GM23338 (cell line): ENCODE measurements around the gene FECH. TPM values are rescaled to one million over a fixed set of nuclear protein-coding genes. Genes with fewer than 3 reads are reported as not detected.
"Not testable (repeated sequence)": the region's sequence is repeated elsewhere in the genome, so short reads cannot be mapped to it uniquely, and the experiment has no call there.

ENCODE experiments used
- ATAC-seq: fragments of 200-7000 bp; cut with Tn5 transposase; 3 replicates; pipeline ENCODE4 v1.9.1; 2020
- DNase-seq: peaks from one replicate; pipeline ENCODE4 v3.0.0-alpha.2; 2015; ENCODE audit warnings: low spot score
- H2AFZ ChIP-seq: fragments of 200-600 bp; sonication (generic); 2 replicates; pipeline ENCODE4 v1.8.0; 2016; ENCODE audit warnings: antibody characterized with exemption, mild to moderate bottlenecking, moderate library complexity
- H3F3A ChIP-seq: fragments of 200-600 bp; sonication (generic); replicated peaks from 2 replicates; pipeline ENCODE4 v1.8.0; 2017; ENCODE audit warnings: antibody characterized with exemption, mixed run types, low read depth
- H3K27ac ChIP-seq: fragments of 200-600 bp; sonication (generic); 2 replicates; pipeline ENCODE4 v1.6.1; 2016; ENCODE audit warnings: low read depth
- H3K27me3 ChIP-seq: fragments of 200-600 bp; sonication (generic); 2 replicates; pipeline ENCODE4 v1.8.0; 2016; ENCODE audit warnings: mild to moderate bottlenecking, mixed run types, moderate library complexity; ENCODE audit not compliant: insufficient read depth
- H3K36me3 ChIP-seq: fragments of 200-600 bp; sonication (generic); 2 replicates; pipeline ENCODE4 v1.8.0; 2016; ENCODE audit warnings: mild to moderate bottlenecking; ENCODE audit not compliant: insufficient read depth
- H3K4me1 ChIP-seq: fragments of 200-600 bp; sonication (generic); 2 replicates; pipeline ENCODE4 v1.8.0; 2016; ENCODE audit warnings: mild to moderate bottlenecking, moderate library complexity; ENCODE audit not compliant: insufficient read depth
- H3K4me2 ChIP-seq: fragments of 200-600 bp; sonication (generic); 2 replicates; pipeline ENCODE4 v1.7.1; 2017; ENCODE audit warnings: mixed run types
- H3K4me3 ChIP-seq: fragments of 200-600 bp; sonication (generic); 2 replicates; pipeline ENCODE4 v1.6.1; 2016; ENCODE audit warnings: mixed run types
- H3K79me2 ChIP-seq: fragments of 200-600 bp; sonication (generic); replicated peaks from 2 replicates; pipeline ENCODE4 v1.8.0; 2017; ENCODE audit warnings: mild to moderate bottlenecking; ENCODE audit not compliant: insufficient read depth
- H3K9me2 ChIP-seq: fragments of 200-600 bp; sonication (generic); 2 replicates; pipeline ENCODE4 v1.8.0; 2017; ENCODE audit not compliant: insufficient read depth
- H4K20me1 ChIP-seq: fragments of 200-600 bp; sonication (generic); replicated peaks from 2 replicates; pipeline ENCODE4 v1.8.0; 2017; ENCODE audit warnings: mild to moderate bottlenecking; ENCODE audit not compliant: insufficient read depth
- H3K27ac Mint-ChIP-seq: 2 replicates; pipeline ENCODE4 v1.8.0; 2020; ENCODE audit warnings: inconsistent platforms, mild to moderate bottlenecking, moderate library complexity, mixed read lengths
- H3K27me3 Mint-ChIP-seq: 3 replicates; pipeline ENCODE4 v1.8.0; 2022; ENCODE audit warnings: low read depth, mild to moderate bottlenecking, moderate library complexity, mixed read lengths, inconsistent platforms; ENCODE audit not compliant: insufficient read depth, poor library complexity
- H3K36me3 Mint-ChIP-seq: 3 replicates; pipeline ENCODE4 v1.8.0; 2021; ENCODE audit warnings: low read depth, mild to moderate bottlenecking, inconsistent platforms, moderate library complexity, mixed read lengths
- H3K4me1 Mint-ChIP-seq: 3 replicates; pipeline ENCODE4 v1.8.0; 2020; ENCODE audit warnings: mild to moderate bottlenecking, inconsistent platforms, mixed read lengths
- H3K4me3 Mint-ChIP-seq: 3 replicates; pipeline ENCODE4 v1.8.0; 2021; ENCODE audit warnings: moderate library complexity, mild to moderate bottlenecking, inconsistent platforms, mixed read lengths
- H3K9me3 Mint-ChIP-seq: 3 replicates; pipeline ENCODE4 v1.8.0; 2020; ENCODE audit warnings: moderate library complexity, mild to moderate bottlenecking, inconsistent platforms, mixed read lengths
- CTCF ChIP-seq, 2 experiments: fragments of 200-600 bp in 1 of 2; sonication (generic) in 1 of 2; conservative IDR thresholded peaks; 2 replicates each; pipeline versions ENCODE4 v1.5.1 to v1.6.1; 2016 to 2017; ENCODE audit warnings: antibody characterized with exemption in 2 of 2, low read depth in 2 of 2, mild to moderate bottlenecking in 2 of 2, moderate library complexity in 1 of 2
- EZH2 ChIP-seq: fragments of 200-600 bp; sonication (generic); IDR thresholded peaks from one replicate; pipeline ENCODE4 v1.8.0; 2017; ENCODE audit warnings: antibody characterized with exemption, mild to moderate bottlenecking, low read depth; ENCODE audit not compliant: unreplicated experiment
- EZH2phosphoT487 ChIP-seq: fragments of 200-600 bp; sonication (generic); IDR thresholded peaks from one replicate; pipeline ENCODE4 v1.8.1; 2018; ENCODE audit warnings: antibody characterized with exemption; ENCODE audit not compliant: unreplicated experiment
- NANOG ChIP-seq: IDR thresholded peaks from 2 replicates; pipeline ENCODE4 v1.6.1; 2016; ENCODE audit warnings: antibody characterized with exemption, borderline replicate concordance
- REST ChIP-seq: IDR thresholded peaks from one replicate; pipeline ENCODE4 v1.6.1; 2018; ENCODE audit warnings: antibody characterized with exemption; ENCODE audit not compliant: unreplicated experiment
- STAT1 ChIP-seq: IDR thresholded peaks from one replicate; pipeline ENCODE4 v1.6.1; 2016; ENCODE audit warnings: antibody characterized with exemption; ENCODE audit not compliant: unreplicated experiment
- ZNF114 ChIP-seq: fragments of 250-450 bp; sonication (Bioruptor Pico); IDR thresholded peaks from 2 replicates; pipeline ENCODE4 v1.5.0; 2020; ENCODE audit warnings: mild to moderate bottlenecking, moderate library complexity
- ZNF331 ChIP-seq: fragments of 250-450 bp; sonication (Bioruptor Pico); IDR thresholded peaks from 2 replicates; pipeline ENCODE4 v1.5.0; 2020; ENCODE audit warnings: low read depth, mild to moderate bottlenecking, moderate library complexity
- ZNF462 ChIP-seq: fragments of 250-450 bp; sonication (Bioruptor Pico); IDR thresholded peaks from 2 replicates; pipeline ENCODE4 v1.5.0; 2020; ENCODE audit warnings: mild to moderate bottlenecking, moderate library complexity
- polyA plus RNA-seq: library from polyadenylated mRNA; unstranded; fragments of >200 nt; fragmentation: Nextera tagmentation; extraction: Ambion mirVana; gene quantifications from 2 replicates; pipeline ENCODE4 v1.2.1, GENCODE V29; 2016
- total RNA-seq: library from RNA; depleted of rRNA; stranded (reverse); fragments of >200 nt; shearing (Covaris generic); gene quantifications from 2 replicates; pipeline ENCODE4 v1.2.3, GENCODE V29; 2014

FECH gene
- total and polyA plus RNA-seq, 2 experiments from 2014 or later = 5.8 to 35.5 TPM

GRCh38 chr18:57522348-57522747, 64.2 kb downstream of the FECH start:
- not testable (repeated sequence) for H3K79me2 ChIP-seq, H3K4me1 Mint-ChIP-seq, DNase-seq, H3K36me3 Mint-ChIP-seq, H3K4me2 ChIP-seq, H3K36me3 ChIP-seq, H3K4me3 Mint-ChIP-seq, H4K20me1 ChIP-seq, H3K27ac Mint-ChIP-seq, H3K9me3 Mint-ChIP-seq, H3K27me3 Mint-ChIP-seq, H3K4me1 ChIP-seq, H3K9me2 ChIP-seq, H3K27ac ChIP-seq, H3K27me3 ChIP-seq, H3F3A ChIP-seq, H3K4me3 ChIP-seq
- 0 out of 2 replicates have a peak overlapping the region, but pooled peaks have one; percentile 72 for H2AFZ ChIP-seq
- ATAC-seq = peak; percentile 62

GRCh38 chr18:57519668-57520424, 66.7 kb downstream of the FECH start:
- no peak for ATAC-seq
- TF ChIP-seq ZNF462 (CRISPR knock-in tag) = no peak
- TF ChIP-seq ZNF331 (CRISPR knock-in tag) = no peak
- no peak for TF ChIP-seq STAT1
- TF ChIP-seq NANOG = no peak
- no peak for TF ChIP-seq REST
- TF ChIP-seq ZNF114 (CRISPR knock-in tag) = no peak
- no peak for TF ChIP-seq EZH2phosphoT487
- no peak for TF ChIP-seq CTCF (conservative IDR thresholded peaks at IDR 0.05; ENCODE audit: low read depth in 2 of 2)
- no peak for TF ChIP-seq EZH2

More at GRCh38 chr18:57519668-57520424, 66.7 kb downstream of the FECH start:
- H3K36me3 Mint-ChIP-seq = no peaks in the 10 kb centered on the region
- no peak overlapping the region for H3K4me3 Mint-ChIP-seq
- DNase-seq = no peak
- H3K27me3 Mint-ChIP-seq = no peaks in the 10 kb centered on the region
- H3K4me2 ChIP-seq = no peak overlapping the region
- no peaks in the 10 kb centered on the region for H3K4me1 ChIP-seq
- H3K27ac Mint-ChIP-seq = no peak overlapping the region
- H3K27ac ChIP-seq = no peak overlapping the region
- no peaks in the 10 kb centered on the region for H3K79me2 ChIP-seq
- H3K9me3 Mint-ChIP-seq = no peaks in the 10 kb centered on the region; the same call in 2 of the 3 replicates
- H3K9me2 ChIP-seq = no peaks in the 10 kb centered on the region
- H3K27me3 ChIP-seq = no peaks in the 10 kb centered on the region
- H4K20me1 ChIP-seq = no peaks in the 10 kb centered on the region
- no peaks in the 10 kb centered on the region for H3F3A ChIP-seq
- H3K4me1 Mint-ChIP-seq = no peaks in the 10 kb centered on the region
- H3K36me3 ChIP-seq = no peaks in the 10 kb centered on the region
- H2AFZ ChIP-seq = no peak overlapping the region
- no peak overlapping the region for H3K4me3 ChIP-seq
